Esophagus muscularis mucosa (tissue), 4 donors: Measurements from ENCODE around the gene IQGAP2. TPM values are rescaled to one million over a fixed set of nuclear protein-coding genes. Genes with fewer than 3 reads are reported as not detected.
"Not testable (repeated sequence)": the region's sequence is repeated elsewhere in the genome, so short reads cannot be mapped to it uniquely, and the experiment has no call there.

Experiments
- DNase-seq: peaks from one replicate; pipeline ENCODE4 v3.0.0-alpha.2; 2017; ENCODE audit errors: extremely low spot score
- H3K27ac ChIP-seq, 4 donors: fragments of 200-600 bp; sonication (generic); replicated peaks in 1 of 4; 1 replicate in 3 of 4; 2 replicates in 1 of 4; pipeline ENCODE4 v1.5.1; 2016 to 2019; ENCODE audit warnings: mild to moderate bottlenecking in 1 of 4
- H3K27me3 ChIP-seq, 4 donors: fragments of 200-600 bp; sonication (generic); one replicate each; pipeline versions ENCODE4 v1.5.1 to v1.6.0; 2016 to 2019
- H3K36me3 ChIP-seq, 4 donors: fragments of 200-600 bp; sonication (generic); one replicate each; pipeline ENCODE4 v1.5.1; 2016 to 2019
- H3K4me1 ChIP-seq, 4 donors: fragments of 200-600 bp; sonication (generic); one replicate each; pipeline ENCODE4 v1.5.1; 2016 to 2019
- H3K4me3 ChIP-seq, 4 donors: fragments of 200-600 bp; sonication (generic); 1 replicate in 2 of 4; 2 replicates in 2 of 4; pipeline ENCODE4 v1.5.1; 2016 to 2019; ENCODE audit warnings: mild to moderate bottlenecking in 4 of 4, moderate library complexity in 1 of 4
- H3K9me3 ChIP-seq, 4 donors: fragments of 200-600 bp; sonication (generic); 1 replicate in 3 of 4; 2 replicates in 1 of 4; pipeline ENCODE4 v1.5.1; 2016 to 2019
- EP300 ChIP-seq: sonication (generic); formaldehyde crosslinking; IDR thresholded peaks from one replicate; pipeline ENCODE4 v1.6.1; 2017; ENCODE audit warnings: antibody characterized with exemption
- POLR2A ChIP-seq: fragments of 450-650 bp; IDR thresholded peaks from one replicate; pipeline ENCODE4 v1.6.1; 2017; ENCODE audit warnings: antibody characterized with exemption, moderate library complexity, mild to moderate bottlenecking, low read depth
- POLR2AphosphoS5 ChIP-seq, 2 donors: sonication (generic); formaldehyde crosslinking; IDR thresholded peaks; one replicate each; pipeline ENCODE4 v1.6.1; 2017; ENCODE audit warnings: antibody characterized with exemption in 2 of 2
- WGBS: methylation state at CpG from one replicate; pipeline ENCODE4 v1.1.5; 2018; 5-methylcytosine and 5-hydroxymethylcytosine counted together
- intact Hi-C: fragments of 100-400 bp; cut with DNase I; formaldehyde crosslinking; loops from one replicate; pipeline ENCODE4 v1.15.1; 2023
- total RNA-seq, 4 donors: library from RNA; depleted of rRNA; stranded (reverse); fragments of >200 nt; gene quantifications; one replicate each; pipeline versions ENCODE4 v1.1.0 to v1.2.1, GENCODE V29; 2016
- TF ChIP-seq, protein P1 (sequence below), 3 experiments: fragments of 200-600 bp in 2 of 3; fragments of 450-650 bp in 1 of 3; sonication (generic) in 2 of 3; IDR thresholded peaks; one replicate each; pipeline ENCODE4 v1.5.1; 2017 to 2019; ENCODE audit warnings: antibody characterized with exemption in 3 of 3, mild to moderate bottlenecking in 2 of 3, moderate library complexity in 1 of 3

IQGAP2 gene
- total RNA-seq, 4 donors from 2014 or later = 14.9 to 30.7 (median 20.8) TPM

DNA sequence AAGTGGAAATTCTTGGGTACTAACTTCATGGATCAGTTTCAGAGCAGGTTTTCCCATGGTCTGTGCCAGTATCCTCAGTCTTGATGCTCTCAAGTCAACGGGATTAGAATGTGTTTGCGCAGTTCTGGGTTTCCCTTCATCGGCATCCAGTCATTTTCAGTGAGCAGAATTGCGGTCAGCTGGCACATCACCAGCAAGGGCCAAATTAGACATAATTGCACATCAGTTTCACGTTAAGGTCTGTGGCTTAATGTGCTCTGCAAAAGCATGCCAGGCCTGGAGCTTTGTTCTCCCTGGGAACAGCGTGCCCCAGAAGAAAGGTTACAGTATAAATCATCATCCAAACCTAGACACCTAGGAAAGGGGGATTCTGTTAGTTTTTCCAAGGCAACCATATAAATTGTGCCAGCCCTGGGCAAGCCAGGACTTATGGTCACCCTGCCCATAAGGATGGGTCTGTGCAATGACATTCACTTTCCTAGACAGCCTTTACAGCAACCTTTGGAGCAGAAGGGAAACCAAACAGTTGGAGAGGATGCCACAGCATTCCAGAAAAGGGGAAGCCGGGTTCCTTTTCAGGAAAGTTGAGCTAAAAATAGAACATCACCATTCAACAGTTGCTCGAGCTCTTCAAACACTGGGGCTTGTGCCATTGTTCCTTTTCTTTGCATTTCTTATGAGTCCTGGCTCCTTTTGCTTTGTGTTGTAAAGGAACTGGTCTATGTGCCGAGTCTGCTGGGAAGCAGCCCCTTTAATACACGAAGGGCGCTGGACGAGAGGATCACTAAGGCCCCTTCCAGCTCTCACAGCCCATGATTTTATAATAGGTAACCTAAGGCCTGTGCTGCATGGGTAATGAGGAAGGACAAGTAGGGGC, 23.1 kb downstream of the IQGAP2 start:
- intact Hi-C loops = no loop called here
- no peak overlapping the region for H3K4me3 ChIP-seq
- no peak overlapping the region for H3K27ac ChIP-seq
- no peaks in the 10 kb centered on the region for H3K36me3 ChIP-seq
- no peaks in the 10 kb centered on the region for H3K27me3 ChIP-seq
- DNase-seq = no peak
- peaks cover 0 to 25% (median 13%) of the 10 kb centered on the region in 4 donors for H3K4me1 ChIP-seq
- 54% methylated on average over 12 of the region's 12 CpGs for WGBS
- no peak for TF ChIP-seq POLR2AphosphoS5 (IDR thresholded peaks at IDR 0.05)
- TF ChIP-seq, protein P1, sequence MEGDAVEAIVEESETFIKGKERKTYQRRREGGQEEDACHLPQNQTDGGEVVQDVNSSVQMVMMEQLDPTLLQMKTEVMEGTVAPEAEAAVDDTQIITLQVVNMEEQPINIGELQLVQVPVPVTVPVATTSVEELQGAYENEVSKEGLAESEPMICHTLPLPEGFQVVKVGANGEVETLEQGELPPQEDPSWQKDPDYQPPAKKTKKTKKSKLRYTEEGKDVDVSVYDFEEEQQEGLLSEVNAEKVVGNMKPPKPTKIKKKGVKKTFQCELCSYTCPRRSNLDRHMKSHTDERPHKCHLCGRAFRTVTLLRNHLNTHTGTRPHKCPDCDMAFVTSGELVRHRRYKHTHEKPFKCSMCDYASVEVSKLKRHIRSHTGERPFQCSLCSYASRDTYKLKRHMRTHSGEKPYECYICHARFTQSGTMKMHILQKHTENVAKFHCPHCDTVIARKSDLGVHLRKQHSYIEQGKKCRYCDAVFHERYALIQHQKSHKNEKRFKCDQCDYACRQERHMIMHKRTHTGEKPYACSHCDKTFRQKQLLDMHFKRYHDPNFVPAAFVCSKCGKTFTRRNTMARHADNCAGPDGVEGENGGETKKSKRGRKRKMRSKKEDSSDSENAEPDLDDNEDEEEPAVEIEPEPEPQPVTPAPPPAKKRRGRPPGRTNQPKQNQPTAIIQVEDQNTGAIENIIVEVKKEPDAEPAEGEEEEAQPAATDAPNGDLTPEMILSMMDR (IDR thresholded peaks at IDR 0.05) = no peak
- TF ChIP-seq POLR2A = no peak
- no peak for TF ChIP-seq EP300
- H3K9me3 ChIP-seq = no peaks in the 10 kb centered on the region

DNA sequence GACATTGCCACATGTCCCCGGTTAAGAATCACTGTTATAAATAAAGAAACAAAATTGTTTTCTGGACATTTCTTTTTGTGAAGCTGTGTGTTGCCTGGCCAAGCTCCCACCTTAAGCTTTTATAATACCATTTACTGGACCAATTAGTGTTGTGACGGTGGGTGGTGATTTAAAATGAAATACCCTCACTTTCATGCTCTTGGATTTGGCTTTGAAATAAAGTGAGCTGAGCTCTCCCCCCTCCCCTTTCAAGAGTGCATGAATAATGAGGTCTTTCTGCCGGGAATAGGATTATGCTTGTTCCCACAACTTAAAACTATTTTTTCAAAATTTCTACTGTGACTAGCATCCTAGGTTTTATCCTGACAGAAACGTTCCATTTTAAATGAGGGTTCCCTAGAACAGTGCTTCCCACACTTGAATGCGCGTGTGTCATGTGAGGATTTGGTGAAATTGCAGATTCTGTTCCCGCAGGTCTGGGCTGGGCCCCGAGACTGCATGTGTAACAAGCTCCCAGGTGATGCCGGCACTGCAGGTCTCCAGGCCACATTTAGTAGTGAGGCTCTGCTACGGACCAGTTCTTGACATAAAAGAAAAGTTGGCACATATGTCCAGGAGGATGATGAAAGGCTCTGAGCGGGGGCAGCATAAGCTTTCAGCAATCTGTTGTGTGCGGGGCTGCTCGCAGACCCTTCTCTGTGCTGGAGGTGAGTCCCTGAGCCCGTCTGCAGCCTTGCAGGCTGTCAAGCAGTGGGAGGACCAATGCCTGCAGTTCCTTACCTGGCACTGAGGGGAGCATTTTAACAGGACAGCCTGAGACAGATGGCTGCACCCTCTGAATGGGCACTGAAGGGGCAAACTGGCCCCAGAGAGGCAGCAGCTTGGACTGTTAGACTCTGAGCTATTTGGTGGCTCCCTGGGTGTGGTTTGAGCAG, 24.4 kb downstream of the IQGAP2 start:
- DNase-seq = no peak
- no peaks in the 10 kb centered on the region for H3K9me3 ChIP-seq
- H3K27me3 ChIP-seq = no peaks in the 10 kb centered on the region
- H3K4me1 ChIP-seq = peaks cover 0 to 19% (median 8%) of the 10 kb centered on the region in 4 donors
- intact Hi-C loops = no loop called here
- H3K4me3 ChIP-seq = no peak overlapping the region
- H3K36me3 ChIP-seq = no peaks in the 10 kb centered on the region
- H3K27ac ChIP-seq = no peak overlapping the region
- no peak for TF ChIP-seq POLR2A
- no peak for TF ChIP-seq EP300
- no peak for TF ChIP-seq POLR2AphosphoS5 (IDR thresholded peaks at IDR 0.05)
- TF ChIP-seq, protein P1 (IDR thresholded peaks at IDR 0.05) = no peak
- WGBS = 75% methylated on average over 14 of the region's 14 CpGs

DNA sequence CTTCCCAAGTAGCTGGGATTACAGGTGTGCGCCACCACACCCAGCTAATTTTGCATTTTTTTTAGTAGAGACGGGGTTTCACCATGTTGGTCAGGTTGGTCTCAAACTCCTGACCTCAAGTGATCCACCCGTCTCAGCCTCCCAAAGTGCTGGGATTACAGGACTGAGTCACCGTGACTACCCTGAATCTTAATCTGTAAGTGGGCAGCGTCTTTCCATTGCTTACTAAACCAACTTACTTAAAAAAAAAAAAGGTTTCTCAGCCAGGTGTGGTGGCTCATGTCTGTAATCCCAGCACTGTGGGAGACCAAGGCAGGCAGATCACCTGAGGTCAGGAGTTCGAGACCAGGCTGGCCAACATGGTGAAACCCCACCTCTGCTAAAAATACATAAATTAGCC, 25.5 kb downstream of the IQGAP2 start:
- H3K9me3 ChIP-seq, H3K4me3 ChIP-seq, DNase-seq, H3K27ac ChIP-seq, intact Hi-C loops, H3K36me3 ChIP-seq, H3K27me3 ChIP-seq: not testable (repeated sequence)
- 99% methylated on average over 6 of the region's 6 CpGs for WGBS
- peaks cover 0 to 13% (median 8%) of the 10 kb centered on the region in 4 donors for H3K4me1 ChIP-seq

DNA sequence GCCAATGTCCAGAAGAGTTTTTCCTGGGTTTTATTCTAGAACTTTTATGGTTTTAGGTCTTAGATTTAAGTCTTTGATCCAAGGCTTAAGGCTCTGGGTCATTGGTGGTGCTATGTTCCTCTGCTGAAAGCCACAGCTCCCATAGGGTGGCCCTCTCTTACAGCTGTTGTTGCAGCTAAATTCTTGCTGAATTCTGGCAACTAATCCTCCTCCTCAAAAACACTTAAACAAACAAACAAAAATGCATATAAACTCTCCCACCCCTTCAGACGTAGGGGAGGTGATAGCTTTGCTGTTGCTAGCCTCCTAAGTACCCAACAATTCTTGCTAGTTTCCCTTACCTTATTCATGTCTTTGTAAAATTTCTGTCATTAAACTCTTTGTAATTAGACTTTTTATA, 30.2 kb downstream of the IQGAP2 start:
- no peaks in the 10 kb centered on the region for H3K36me3 ChIP-seq
- TF ChIP-seq, protein P1 (IDR thresholded peaks at IDR 0.05) = no peak
- no peak for TF ChIP-seq EP300
- no peak for TF ChIP-seq POLR2A
- no peak for TF ChIP-seq POLR2AphosphoS5 (IDR thresholded peaks at IDR 0.05)
- WGBS = 66% methylated on average over 1 of the region's 1 CpG
- DNase-seq = no peak
- H3K27ac ChIP-seq = no peak overlapping the region
- H3K4me3 ChIP-seq = no peak overlapping the region
- H3K27me3 ChIP-seq = no peaks in the 10 kb centered on the region
- intact Hi-C loops = no loop called here
- H3K4me1 ChIP-seq = no peaks in the 10 kb centered on the region
- peaks cover 0 to 3% (median 0%) of the 10 kb centered on the region in 4 donors for H3K9me3 ChIP-seq

DNA sequence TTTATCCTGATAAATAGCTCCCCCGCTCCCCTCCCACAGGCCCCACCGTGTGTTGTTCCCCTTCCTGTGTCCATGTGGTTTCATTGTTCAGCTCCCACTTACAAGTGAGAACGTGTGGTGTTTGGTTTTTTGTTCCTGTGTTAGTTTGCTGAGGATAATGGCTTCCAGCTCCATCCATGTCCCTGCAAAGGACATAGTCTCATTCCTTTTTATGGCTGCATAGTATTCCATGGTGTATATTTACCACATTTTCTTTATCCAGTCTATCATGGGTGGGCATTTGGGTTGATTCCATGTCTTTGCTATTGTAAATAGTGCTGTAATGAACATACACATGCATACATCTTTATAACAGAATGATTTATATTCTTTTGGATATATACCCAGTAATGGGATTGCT, 34.4 kb downstream of the IQGAP2 start:
- H3K9me3 ChIP-seq, H3K4me1 ChIP-seq, intact Hi-C loops, H3K36me3 ChIP-seq, H3K4me3 ChIP-seq, DNase-seq, H3K27ac ChIP-seq, H3K27me3 ChIP-seq: not testable (repeated sequence)
- WGBS = 88% methylated on average over 3 of the region's 3 CpGs
